ENCODE data around the gene XRN1. TPM values are rescaled to one million over a fixed set of nuclear protein-coding genes. Genes with fewer than 3 reads are reported as not detected.
A peak's percentile ranks its signal among the peaks of the same experiment; 100 is the strongest.

XRN1 gene, protein sequence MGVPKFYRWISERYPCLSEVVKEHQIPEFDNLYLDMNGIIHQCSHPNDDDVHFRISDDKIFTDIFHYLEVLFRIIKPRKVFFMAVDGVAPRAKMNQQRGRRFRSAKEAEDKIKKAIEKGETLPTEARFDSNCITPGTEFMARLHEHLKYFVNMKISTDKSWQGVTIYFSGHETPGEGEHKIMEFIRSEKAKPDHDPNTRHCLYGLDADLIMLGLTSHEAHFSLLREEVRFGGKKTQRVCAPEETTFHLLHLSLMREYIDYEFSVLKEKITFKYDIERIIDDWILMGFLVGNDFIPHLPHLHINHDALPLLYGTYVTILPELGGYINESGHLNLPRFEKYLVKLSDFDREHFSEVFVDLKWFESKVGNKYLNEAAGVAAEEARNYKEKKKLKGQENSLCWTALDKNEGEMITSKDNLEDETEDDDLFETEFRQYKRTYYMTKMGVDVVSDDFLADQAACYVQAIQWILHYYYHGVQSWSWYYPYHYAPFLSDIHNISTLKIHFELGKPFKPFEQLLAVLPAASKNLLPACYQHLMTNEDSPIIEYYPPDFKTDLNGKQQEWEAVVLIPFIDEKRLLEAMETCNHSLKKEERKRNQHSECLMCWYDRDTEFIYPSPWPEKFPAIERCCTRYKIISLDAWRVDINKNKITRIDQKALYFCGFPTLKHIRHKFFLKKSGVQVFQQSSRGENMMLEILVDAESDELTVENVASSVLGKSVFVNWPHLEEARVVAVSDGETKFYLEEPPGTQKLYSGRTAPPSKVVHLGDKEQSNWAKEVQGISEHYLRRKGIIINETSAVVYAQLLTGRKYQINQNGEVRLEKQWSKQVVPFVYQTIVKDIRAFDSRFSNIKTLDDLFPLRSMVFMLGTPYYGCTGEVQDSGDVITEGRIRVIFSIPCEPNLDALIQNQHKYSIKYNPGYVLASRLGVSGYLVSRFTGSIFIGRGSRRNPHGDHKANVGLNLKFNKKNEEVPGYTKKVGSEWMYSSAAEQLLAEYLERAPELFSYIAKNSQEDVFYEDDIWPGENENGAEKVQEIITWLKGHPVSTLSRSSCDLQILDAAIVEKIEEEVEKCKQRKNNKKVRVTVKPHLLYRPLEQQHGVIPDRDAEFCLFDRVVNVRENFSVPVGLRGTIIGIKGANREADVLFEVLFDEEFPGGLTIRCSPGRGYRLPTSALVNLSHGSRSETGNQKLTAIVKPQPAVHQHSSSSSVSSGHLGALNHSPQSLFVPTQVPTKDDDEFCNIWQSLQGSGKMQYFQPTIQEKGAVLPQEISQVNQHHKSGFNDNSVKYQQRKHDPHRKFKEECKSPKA (N-terminal part only)
- total RNA-seq: 10 to 100 TPM; 32.1 to 33.3 TPM

DNA sequence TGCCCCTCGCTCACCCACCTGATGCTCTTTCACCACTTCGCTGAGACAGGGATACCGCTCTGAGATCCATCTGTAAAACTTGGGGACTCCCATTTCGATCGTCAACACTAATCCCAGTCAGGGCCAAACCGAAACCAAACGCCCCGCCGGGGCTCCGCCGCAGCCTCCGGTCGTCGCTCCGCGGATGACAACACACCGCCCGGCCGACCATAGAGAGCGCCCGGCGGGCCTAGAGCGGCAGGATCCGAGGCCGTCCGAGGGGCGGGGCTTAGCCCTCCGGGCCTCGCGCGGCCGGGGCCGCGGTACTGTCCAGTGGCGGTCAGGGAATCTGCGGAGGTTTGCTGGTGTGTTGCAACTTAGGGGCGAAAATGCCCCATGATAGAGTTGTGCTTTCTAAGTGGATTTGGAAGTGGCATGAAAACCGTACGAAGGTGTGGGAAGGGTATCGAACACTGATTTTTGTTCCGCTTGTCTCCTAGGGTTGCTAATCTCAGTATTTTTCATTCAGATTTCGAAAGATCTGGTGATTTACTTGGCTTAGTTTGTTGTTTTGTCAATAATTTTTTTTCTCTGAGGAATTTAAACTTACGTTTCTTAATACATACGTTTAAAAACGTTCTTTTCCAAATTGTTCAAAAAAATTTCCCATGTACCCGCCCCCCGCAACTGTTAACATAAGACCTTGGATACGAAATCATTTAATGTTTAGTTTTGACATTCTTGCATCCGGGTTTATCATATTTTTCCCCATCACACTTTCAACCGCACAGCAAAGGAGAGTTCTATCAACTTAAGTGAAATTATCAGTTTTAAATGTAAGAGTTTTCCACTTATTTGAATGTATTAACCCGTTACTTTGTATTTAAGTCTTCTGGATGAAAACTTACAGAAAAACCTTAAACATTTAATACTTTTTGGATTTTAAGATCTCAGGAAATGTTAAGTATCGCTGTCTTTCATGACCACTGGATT is at the start of gene XRN1:
Gene XRN1, minus strand, starts transcription at position 186 of the 972 bp plus-strand sequence. Its CDS starts 93 bp downstream, at position 93.
- 4% methylated on average over 49 of the region's 52 CpGs for WGBS
- intact Hi-C loops (cut with DNase I): loop anchor here (2.0 kb wide), 1 partner anchor 131 kb away; the partner anchor contains the start of gene ATR

DNA sequence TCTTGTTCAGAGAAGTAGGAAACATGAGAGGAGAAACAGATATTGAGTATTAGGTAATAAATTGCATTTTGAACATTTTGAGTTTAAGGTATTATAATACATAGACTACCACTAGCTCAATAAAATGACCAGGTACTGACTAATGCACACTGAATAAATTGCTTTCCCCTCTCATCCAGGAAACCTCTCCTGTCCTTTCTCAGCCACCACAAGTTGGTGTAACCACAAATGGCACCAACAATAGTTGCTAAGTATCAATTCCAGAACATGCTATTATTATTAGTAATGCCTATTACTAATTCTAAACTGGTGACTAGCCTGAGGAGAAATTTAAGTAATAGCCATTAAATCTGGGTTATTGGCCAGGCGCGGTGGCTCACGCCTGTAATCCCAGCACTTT is 47.3 kb upstream of the XRN1 start:
- H3K36me3 ChIP-seq: no peaks in the 10 kb centered on the region
- intact Hi-C loops (cut with DNase I): no loop called here
- TF ChIP-seq POLR2AphosphoS5 (IDR thresholded peaks at IDR 0.05) (no peak), POLR2A (IDR thresholded peaks at IDR 0.05) (no peak)
- TF ChIP-seq, protein P1, sequence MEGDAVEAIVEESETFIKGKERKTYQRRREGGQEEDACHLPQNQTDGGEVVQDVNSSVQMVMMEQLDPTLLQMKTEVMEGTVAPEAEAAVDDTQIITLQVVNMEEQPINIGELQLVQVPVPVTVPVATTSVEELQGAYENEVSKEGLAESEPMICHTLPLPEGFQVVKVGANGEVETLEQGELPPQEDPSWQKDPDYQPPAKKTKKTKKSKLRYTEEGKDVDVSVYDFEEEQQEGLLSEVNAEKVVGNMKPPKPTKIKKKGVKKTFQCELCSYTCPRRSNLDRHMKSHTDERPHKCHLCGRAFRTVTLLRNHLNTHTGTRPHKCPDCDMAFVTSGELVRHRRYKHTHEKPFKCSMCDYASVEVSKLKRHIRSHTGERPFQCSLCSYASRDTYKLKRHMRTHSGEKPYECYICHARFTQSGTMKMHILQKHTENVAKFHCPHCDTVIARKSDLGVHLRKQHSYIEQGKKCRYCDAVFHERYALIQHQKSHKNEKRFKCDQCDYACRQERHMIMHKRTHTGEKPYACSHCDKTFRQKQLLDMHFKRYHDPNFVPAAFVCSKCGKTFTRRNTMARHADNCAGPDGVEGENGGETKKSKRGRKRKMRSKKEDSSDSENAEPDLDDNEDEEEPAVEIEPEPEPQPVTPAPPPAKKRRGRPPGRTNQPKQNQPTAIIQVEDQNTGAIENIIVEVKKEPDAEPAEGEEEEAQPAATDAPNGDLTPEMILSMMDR (IDR thresholded peaks at IDR 0.05): no peak
- H3K9me3 ChIP-seq: no peaks in the 10 kb centered on the region
- 94% methylated on average over 3 of the region's 3 CpGs for WGBS
- H3K27me3 ChIP-seq (replicated peaks; ENCODE audit: insufficient read depth): no peaks in the 10 kb centered on the region
- no peak overlapping the region for H3K27ac ChIP-seq
- no peak overlapping the region for H3K4me3 ChIP-seq
- DNase-seq (ENCODE audit: low spot score): no peak
- no peaks in the 10 kb centered on the region for H3K4me1 ChIP-seq (replicated peaks)

More for the DNA sequence above, at the start of gene XRN1:
- Histone ChIP-seq H3K4me3 (peak within 1 kb of the TSS; percentile 85 to 93), H3K4me1 (replicated peaks) (peaks cover 6% of the 10 kb centered on the region), H3K27ac (peak within 1 kb of the TSS; percentile 96 to 98), H3K9me3 (no peaks in the 10 kb centered on the region), H3K27me3 (replicated peaks; ENCODE audit: insufficient read depth) (no peaks in the 10 kb centered on the region), H3K36me3 (no peaks in the 10 kb centered on the region)
- peak; percentile 92 for DNase-seq (ENCODE audit: low spot score)
- TF ChIP-seq POLR2A (IDR thresholded peaks at IDR 0.05): peak; percentile 75
- TF ChIP-seq POLR2AphosphoS5 (IDR thresholded peaks at IDR 0.05): peak; percentile 85
- TF ChIP-seq, protein P1 (IDR thresholded peaks at IDR 0.05): peak in 2 of 4 experiments; percentile 12 to 23

DNA sequence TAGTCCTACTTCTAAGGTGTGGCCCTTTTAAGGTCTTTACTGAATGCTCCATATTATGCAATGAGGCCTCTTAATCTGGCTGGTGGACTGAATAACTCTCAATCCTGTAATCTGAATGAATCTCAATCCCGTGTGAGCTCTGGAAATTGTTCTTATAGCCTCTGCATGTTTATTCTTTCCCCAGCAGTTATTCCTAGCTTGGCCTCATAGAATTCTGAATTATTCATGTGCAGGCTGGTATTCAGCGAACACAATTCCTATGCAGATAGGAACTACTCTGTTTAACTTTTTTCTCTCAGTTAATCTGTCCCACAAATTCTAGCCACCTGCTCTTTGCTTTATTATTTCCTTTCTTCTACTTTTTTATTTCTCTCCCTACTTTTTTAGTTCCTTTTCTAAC is 44.3 kb upstream of the XRN1 start:
- TF ChIP-seq POLR2A (IDR thresholded peaks at IDR 0.05): no peak
- TF ChIP-seq, protein P1 (IDR thresholded peaks at IDR 0.05): no peak
- no peak for TF ChIP-seq POLR2AphosphoS5 (IDR thresholded peaks at IDR 0.05)
- Histone ChIP-seq H3K27ac (no peak overlapping the region), H3K4me3 (no peak overlapping the region), H3K4me1 (replicated peaks) (no peaks in the 10 kb centered on the region), H3K36me3 (no peaks in the 10 kb centered on the region), H3K9me3 (no peaks in the 10 kb centered on the region), H3K27me3 (replicated peaks; ENCODE audit: insufficient read depth) (no peaks in the 10 kb centered on the region)
- 92% methylated on average over 2 of the region's 2 CpGs for WGBS
- intact Hi-C loops (cut with DNase I): no loop called here
- DNase-seq (ENCODE audit: low spot score): no peak

Measured in prostate gland (tissue), 2 donors.